ENCODE data around the gene MTF1.

GRCh38 chr1:37795340-37796125 is 63.9 kb downstream of the MTF1 start:
- no peak for TF ChIP-seq POLR2A (IDR thresholded peaks at IDR 0.05; ENCODE audit: low read length)
- TF ChIP-seq GATA1 (IDR thresholded peaks at IDR 0.05; ENCODE audit: low read depth, low read length): no peak

All from erythroblast (primary cell).